ENCODE measurements around the gene HIC1. TPM values are rescaled to one million over a fixed set of nuclear protein-coding genes. Genes with fewer than 3 reads are reported as not detected.

Gene HIC1
- total and polyA plus RNA-seq, 2 experiments from 2014 or later = 0.17 to 0.26 TPM

- Mint-ChIP-seq H3K4me1 (peaks cover 54% of the 10 kb centered on the region), H3K9me3 (no peaks in the 10 kb centered on the region), H3K4me3 (no peak overlapping the region; the same call in 2 of the 3 replicates), H3K27ac (no peak overlapping the region), H3K36me3 (ENCODE audit: low read depth) (peaks cover 15% of the 10 kb centered on the region), H3K27me3 (ENCODE audit: insufficient read depth, low read depth, poor library complexity) (peaks cover 45% of the 10 kb centered on the region)
- Histone ChIP-seq H3K27me3 (ENCODE audit: insufficient read depth) (peaks cover 19% of the 10 kb centered on the region), H3K4me1 (ENCODE audit: insufficient read depth) (peaks cover 29% of the 10 kb centered on the region), H3K36me3 (ENCODE audit: insufficient read depth) (no peaks in the 10 kb centered on the region), H2AFZ (no peak overlapping the region), H3F3A (replicated peaks; ENCODE audit: low read depth) (0 out of 2 replicates have a peak, but pooled peaks cover 10% of the 10 kb centered on the region), H4K20me1 (replicated peaks; ENCODE audit: insufficient read depth) (no peaks in the 10 kb centered on the region; the same call in none of the 2 replicates), H3K4me3 (no peak overlapping the region), H3K4me2 (no peak overlapping the region), H3K79me2 (replicated peaks; ENCODE audit: insufficient read depth) (no peaks in the 10 kb centered on the region), H3K9me2 (ENCODE audit: insufficient read depth) (no peaks in the 10 kb centered on the region), H3K27ac (ENCODE audit: low read depth) (no peak overlapping the region)
- DNase-seq (ENCODE audit: low spot score) (no peak), ATAC-seq (no peak)
- no peak for TF ChIP-seq CTCF (conservative IDR thresholded peaks at IDR 0.05; ENCODE audit: low read depth in 2 of 2)
- no peak for TF ChIP-seq ZNF331 (CRISPR knock-in tag; IDR thresholded peaks at IDR 0.05; ENCODE audit: low read depth)
- no peak for TF ChIP-seq JUNB (IDR thresholded peaks at IDR 0.05; ENCODE audit: unreplicated experiment)
- TF ChIP-seq EZH2 (IDR thresholded peaks at IDR 0.05; ENCODE audit: low read depth, unreplicated experiment) = no peak
- TF ChIP-seq STAT1 (IDR thresholded peaks at IDR 0.05; ENCODE audit: unreplicated experiment) = no peak
- no peak for TF ChIP-seq ZNF114 (CRISPR knock-in tag; IDR thresholded peaks at IDR 0.05)
- TF ChIP-seq ZNF462 (CRISPR knock-in tag; IDR thresholded peaks at IDR 0.05) = no peak
- TF ChIP-seq NANOG (IDR thresholded peaks at IDR 0.05; ENCODE audit: borderline replicate concordance) = no peak
- TF ChIP-seq EZH2phosphoT487 (IDR thresholded peaks at IDR 0.05; ENCODE audit: unreplicated experiment) = no peak
- no peak for TF ChIP-seq ETS1 (IDR thresholded peaks at IDR 0.05)
- TF ChIP-seq POLR2AphosphoS5 (IDR thresholded peaks at IDR 0.05; ENCODE audit: low read depth) = no peak
- TF ChIP-seq REST (IDR thresholded peaks at IDR 0.05; ENCODE audit: unreplicated experiment) = no peak
- TF ChIP-seq CREB1 (CRISPR knock-in tag; IDR thresholded peaks at IDR 0.05; ENCODE audit: low read depth) = no peak
These were observed 9.2 kb downstream of the HIC1 start for GRCh38 chr17:2064147-2064489.

Measured in GM23338 (cell line).